GM21447 (cell line): Measurements from ENCODE around the gene GRIK5.
"Not testable (repeated sequence)": the region's sequence is repeated elsewhere in the genome, so short reads cannot be mapped to it uniquely, and the experiment has no call there.

ENCODE experiments used
- ATAC-seq: cut with Tn5 transposase; IDR thresholded peaks from one replicate; pipeline ENCODE4 v1.9.1; 2021; ENCODE audit not compliant: unreplicated experiment

GRIK5 gene

DNA sequence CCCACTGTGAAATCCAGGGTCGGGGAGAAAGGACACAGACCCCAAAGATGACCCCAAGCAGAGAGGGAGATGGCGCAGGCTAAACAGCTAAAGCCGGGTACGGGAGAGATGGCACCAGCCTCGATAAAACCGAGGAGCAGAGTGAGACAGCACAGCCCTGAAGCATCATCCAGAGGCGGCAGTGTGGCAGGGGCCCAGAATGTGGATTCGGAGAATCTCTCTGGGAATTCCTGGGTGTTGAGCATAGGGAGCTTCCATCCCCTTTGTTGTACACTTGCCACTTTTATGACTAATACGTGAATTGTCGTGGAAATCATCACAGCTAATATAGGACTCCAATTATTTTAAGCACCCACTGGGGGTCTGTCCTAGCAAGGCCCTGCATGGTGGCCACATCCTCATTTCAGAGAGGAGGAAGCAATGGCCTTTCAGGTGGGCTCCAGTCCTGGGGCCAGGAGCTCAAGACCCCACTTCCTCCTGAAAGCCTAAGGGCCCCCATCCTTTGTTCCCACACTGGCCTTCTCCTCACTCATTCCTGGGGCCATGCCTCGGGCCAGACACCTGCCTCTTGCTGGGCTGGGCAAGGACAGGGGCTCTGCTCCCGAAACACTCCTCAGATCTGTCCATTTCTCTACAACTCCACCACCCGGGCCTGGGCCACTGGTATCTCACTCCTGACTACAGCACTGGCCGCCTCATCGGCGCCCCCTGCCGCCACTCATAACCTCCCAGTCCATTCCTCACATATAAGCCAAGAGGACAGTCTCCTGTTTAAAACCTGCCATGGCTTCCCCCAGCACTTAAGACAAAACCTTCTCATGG, 46.7 kb downstream of the GRIK5 start:
- ATAC-seq, result no peak

DNA sequence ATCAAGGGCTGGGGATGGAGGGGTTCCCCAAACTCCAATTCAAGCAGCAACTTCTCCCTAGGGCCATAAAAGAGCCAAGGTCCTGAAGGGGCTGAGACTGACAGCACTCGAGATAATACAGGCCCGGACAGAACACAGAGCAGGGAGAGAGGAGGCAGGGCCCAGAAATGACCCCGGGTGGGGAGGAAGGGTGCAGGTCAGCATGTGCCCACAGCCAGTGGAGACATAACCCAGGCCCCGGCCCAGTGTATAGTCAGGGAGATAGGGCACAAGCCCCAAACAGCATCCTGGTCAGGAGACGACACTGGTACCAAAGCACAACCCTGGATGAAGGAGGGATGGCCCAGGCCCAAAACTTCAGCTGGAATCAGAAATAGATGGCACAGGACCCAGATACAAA, 47.4 kb downstream of the GRIK5 start:
- ATAC-seq, result no peak

DNA sequence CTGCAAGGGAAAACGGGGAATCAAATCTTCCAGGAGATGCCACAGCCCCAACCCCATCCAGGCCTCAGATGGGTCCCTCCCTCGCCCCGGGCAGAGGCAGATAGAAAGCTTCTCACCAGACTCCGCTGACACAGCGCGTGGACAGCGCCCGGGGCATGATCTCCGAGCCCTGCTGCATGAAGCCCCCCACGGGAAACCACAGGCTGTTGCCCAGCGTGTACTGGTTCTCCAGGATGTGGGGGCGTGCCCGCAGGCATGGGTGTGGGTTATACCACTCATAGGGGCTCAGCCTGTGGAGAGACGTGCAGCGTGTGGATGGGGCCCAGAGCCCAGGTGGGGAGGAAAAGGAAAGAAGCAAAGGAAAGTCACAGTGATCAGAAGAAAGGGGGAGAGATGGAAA, 48.8 kb downstream of the GRIK5 start:
- ATAC-seq, result no peak

DNA sequence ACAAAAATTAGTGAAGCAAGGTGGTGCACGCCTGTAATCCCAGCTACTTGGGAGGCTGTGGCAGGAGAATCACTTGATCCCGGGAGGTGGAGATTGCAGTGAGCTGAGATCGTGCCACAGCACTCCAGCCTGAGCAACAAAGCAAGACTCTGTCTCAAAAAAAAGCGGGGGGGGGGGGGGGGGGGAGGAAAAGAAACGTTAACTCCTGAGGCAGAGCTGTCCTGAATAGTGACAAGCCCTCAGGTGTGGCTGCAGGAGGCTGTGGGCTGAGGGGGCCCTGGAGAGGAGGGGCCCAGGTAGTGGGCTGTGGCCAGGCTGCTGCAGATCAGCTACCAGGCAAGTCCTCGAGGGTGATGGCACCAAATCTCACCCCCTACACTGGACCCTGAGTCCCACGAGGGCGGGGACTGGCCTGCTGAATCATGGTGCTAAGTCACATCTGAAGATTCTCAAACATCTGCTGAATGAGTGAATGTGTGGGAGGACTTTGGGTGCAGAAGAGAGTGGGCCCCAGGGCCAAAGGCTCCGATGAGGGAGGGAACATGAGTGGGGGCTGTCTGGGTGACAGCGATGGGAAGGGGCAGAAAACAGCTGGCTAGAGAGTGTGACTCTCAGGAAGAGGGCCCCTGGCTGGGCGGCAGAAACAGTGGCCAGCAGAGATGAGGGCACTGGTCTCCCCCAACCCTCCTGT, 51.4 kb downstream of the GRIK5 start:
- ATAC-seq, result no peak

DNA sequence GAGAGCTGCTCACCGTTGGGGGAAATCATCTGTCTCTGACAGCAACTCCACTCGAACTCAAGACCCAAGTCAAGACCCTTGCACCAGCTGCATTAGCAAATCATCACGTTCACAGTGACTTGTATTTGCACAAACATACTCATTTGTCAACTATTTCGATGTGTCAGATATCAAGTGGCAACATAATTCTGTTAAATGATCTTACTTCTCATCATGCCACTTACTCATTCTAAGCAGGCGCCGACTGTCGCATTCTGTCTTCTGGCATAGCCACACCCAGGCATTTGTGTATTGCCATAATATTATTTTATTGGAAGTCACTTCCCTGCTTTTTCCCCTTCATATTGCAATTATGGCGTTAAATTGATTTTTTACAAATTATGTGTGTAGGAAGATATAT, 53.0 kb downstream of the GRIK5 start:
- ATAC-seq, result no peak

DNA sequence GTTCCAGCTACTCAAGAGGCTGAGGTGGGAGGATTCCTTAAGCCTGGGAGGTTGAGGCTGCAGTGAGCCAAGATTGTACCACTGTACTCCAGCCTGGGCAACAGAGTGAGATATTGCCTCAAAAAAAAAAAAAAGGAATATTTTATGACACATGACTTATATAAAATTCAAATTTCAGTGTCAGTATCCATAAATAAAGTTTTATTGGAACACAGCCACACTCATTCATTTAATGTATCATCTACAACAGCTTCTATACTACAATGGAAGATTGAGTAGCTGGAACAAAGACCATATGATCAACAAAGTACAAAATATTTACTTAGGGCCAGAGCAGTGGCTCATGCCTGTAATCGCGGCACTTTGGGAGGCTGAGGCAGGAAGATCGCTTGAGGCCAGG, 57.3 kb downstream of the GRIK5 start:
- ATAC-seq, result not testable (repeated sequence)

DNA sequence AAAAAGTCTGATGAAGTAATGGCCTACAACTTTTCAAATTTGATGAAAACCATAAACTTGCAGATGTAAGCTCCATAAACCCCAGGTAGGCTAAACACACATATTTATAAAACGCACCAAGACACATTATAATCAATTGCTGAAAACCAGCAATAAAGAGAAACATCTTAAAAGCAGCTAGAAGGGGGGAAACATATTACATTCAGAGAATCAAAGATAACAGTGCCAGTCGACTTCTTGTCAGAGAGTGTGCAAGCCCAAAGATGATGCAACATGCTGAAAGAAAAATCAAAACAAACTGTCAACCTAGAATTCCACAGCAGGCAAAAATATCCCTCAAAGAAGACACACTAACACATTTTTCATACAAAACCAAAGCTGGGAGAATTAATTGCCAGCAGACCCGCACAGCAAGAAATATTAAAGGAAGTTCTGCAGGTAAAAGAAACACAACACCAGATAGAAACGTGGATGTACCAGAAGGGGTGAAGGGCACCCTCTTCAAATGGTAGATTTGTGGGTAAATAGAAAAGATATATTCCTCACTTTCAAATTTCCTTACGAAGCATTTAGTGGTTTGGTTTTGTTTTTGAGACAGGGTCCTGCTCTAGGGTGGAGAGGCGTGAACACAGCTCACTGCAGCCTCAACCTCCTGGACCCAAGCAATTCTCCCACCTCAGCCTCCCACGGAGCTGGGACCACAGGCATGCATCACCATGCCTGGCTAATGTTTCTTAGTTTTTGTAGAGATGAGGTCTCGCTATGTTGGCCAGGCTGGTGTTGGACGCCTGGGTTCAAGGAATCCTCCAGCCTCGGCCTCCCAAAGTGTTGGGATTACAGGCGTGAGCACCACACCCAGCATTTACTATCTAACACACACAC, 59.5 kb downstream of the GRIK5 start:
- no peak for ATAC-seq

DNA sequence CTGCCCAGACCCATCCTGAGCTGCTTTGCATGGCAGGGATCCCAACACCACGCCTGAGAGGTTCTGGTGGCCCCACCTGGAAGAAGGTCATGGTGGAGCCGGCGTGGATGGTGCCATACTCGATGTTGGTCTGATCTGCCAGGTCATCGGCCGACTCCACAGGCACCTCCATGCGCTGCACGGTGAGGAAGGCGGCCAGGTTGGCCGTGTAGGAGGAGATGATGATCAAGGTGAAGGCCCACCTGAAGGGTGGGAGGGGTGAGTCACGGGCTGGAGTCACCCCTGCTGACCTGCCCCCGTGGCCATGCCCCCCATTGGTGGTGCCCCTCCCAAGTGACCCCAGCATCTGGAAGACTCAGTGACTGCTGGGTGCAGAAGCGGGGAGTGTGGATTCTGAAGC, 63.4 kb downstream of the GRIK5 start:
- no peak for ATAC-seq

DNA sequence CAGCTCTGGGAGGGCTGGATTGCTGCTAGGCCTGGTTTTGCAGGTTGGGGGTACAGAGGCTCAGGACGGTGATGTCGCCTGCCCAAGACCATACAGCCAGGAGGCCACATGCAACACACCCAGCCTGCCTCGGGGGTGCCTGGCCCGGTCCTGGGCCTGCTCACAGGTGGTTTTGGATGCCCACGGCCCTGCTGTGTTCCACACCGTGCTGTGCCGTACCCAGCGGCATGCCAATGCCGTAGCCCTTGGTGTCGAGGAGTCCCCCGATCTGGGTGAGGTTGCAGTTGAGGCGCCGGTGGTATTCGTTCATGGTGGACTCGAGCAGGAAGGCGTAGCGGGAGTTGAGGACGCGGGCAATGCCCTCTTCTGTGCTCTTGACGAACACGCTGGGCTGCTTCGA, 64.5 kb downstream of the GRIK5 start:
- ATAC-seq, result no peak

DNA sequence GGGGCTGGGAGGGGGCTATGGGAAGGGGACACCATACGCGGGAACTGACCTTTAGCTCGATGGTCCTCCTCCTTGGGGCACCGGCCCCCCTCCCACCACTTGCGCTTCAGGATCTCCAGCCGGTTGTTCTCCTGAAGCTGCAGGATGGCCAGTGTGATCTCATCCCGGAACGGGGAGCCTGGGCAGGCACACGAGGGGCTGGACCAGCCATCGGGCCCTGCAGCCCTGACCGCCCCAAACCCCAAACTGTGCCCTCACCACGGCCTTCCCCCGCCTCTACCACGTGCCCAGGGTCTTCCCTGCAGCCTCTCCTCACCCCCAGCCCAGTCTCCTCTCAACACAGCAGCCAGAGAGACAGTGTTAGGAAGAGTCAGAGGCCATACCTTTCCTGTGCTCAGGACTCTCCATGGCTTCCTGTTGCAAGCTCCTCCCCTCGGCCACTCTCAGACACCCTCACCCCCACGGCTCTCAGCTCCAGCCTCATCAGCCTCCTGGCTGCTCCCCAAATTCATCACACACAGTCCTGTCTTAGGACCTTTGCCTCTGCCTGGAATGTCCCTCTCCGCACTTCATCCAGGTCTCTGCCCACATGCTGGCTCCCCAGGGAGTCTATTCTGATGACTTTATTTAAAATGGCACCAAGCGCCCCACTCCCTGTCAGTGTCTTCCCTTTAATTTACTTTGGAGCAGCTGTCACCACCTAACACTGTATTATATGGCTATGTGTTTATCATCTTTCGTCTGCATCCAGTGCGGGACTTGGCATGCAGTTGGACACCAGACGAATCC, 66.3 kb downstream of the GRIK5 start:
- no peak for ATAC-seq

DNA sequence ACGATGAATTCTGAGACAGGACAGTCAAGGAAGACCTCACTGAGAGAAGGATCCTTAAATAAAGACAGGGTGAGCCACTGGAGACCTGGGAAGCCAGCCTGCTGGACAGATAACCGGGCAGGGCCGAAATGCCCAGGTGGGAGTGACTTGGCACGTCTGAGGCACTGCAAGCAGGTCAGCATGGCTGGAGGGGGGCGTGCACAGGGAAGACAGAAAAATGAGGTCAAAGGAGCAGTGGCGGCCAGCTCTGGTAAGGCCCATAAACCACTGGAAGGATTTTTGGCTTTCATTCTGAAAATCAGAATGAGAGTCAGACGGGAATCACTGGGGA, 70.2 kb downstream of the GRIK5 start:
- ATAC-seq, result no peak

DNA sequence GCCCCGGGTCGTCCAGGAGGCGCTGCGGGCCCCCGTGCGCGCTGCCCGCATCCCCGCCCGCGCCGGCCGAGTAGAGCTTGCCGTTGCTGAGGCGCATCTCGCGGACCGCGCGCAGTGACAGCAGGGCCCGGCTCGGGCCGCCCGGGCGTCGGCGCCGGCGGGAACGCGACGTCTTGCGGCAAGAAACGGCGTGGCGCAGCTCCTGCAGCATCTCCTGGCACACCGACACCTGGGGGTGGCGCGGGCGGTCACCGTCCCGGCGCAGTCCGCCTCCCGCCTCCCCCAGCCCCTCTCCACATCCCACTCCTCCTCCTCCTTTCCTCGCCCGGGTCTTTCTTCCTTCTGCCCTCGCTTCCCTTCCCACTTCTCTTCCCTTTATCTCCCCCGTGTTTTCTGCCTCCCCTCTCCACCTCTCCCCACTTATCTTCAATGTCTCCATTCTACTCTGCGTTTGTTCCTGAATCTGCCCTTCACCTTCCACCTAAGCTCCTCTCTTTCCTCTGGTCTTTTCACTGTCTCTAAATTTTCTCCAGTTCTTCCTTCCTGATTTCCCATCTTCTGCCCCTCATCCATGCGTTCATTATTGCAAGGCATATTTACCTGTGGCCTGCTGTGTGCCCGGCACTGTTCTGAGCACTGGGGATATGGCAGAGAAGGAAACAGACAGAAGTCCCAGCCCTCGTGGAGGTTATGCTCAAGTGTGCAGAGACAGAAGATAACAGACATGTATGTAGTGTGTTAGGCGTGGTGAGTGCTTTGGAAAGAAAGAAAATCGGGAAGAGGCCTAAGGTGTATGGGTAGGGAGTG, 70.7 kb downstream of the GRIK5 start:
- no peak for ATAC-seq

DNA sequence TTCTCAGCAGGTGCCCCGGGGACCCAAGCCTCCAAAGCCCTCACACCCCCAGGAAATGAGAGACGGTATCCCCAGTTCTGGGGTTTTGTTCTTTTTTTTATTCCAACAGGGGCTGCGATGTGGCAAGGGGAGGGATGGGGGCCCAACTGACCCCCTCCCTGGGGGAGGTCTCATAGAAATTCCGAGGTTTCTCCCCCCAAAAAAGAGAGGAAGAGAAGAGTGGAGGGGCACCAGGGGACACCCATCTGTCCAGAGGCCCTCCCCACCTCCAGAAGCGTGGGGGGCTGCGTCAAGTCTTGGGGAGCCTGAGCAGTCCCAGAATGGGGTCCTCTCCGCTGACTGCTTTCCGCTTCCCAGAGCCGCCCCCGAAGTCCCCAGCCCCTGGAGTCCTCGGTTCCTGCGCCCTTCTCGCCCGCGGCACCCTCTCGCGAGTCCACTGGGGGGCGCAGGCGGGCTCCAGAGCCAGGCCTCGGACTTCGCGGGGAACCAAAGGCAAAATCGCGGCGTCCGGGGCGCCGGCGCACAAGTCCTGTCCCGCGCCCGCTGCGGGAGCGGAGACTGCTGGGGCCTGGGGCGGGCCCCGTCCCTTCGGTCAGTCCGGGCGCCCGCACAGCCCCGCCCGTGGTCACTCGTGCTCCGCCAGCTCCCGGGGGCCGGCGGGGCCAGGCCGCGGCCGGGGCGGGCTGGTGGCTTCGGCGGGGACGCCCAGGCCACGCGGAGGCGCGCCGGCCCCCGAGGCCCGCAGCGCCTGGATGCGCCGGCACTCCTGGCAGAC, 71.6 kb downstream of the GRIK5 start:
- no peak for ATAC-seq

DNA sequence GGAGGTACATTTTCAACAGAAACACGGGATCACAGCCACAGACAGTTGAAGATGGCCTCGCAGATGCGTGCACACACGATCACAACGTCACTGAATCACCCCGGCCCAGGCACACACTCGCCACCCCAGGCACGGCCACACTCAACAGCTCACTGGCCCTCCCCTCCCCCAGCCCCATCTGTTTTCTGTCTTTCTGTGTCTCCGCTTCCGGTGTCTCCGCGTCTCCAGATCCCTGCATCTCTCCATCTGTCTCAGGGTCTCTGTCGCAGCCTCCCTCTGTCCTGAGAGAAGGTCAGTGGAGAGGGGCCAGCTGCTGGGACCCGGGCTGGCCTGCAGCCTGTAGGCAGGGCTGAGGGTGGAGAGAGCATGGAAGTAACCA, 72.2 kb downstream of the GRIK5 start:
- no peak for ATAC-seq

DNA sequence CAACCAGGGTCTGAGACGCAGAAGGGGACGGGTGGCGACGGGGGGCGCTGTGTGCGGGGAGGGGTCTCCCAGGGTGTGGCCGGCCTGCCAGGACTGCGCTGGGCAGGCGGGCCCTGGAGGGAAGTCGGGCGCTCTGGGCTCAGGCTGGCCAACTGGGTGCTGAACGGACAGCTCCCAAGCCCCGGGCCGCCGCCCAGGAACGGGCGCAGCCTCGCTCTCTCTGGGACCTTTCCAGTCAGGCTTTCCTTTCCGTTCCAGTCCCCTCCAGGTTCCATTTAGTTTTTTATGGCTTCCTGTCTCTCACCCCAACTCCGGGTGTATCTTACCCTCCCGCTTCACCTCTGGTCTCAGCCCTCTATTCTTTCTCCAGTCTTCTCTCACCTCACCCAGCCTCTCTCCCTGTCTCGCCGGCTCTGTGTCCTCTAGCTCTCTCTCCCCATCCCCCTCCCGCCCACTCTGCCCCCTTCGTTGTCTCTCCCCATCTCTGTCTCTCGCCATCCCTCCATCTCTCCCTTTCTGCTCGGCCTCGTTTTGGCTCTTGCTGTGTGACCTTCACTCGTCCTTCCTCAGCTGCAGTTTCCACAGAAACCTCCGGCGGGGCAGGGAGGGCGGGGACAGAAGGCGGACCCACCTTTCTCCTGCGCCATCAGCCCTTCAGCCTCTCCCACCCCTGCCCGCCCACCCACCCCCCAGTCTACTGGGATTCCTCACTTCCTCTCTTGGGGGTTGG, 72.7 kb downstream of the GRIK5 start:
- ATAC-seq, result no peak

DNA sequence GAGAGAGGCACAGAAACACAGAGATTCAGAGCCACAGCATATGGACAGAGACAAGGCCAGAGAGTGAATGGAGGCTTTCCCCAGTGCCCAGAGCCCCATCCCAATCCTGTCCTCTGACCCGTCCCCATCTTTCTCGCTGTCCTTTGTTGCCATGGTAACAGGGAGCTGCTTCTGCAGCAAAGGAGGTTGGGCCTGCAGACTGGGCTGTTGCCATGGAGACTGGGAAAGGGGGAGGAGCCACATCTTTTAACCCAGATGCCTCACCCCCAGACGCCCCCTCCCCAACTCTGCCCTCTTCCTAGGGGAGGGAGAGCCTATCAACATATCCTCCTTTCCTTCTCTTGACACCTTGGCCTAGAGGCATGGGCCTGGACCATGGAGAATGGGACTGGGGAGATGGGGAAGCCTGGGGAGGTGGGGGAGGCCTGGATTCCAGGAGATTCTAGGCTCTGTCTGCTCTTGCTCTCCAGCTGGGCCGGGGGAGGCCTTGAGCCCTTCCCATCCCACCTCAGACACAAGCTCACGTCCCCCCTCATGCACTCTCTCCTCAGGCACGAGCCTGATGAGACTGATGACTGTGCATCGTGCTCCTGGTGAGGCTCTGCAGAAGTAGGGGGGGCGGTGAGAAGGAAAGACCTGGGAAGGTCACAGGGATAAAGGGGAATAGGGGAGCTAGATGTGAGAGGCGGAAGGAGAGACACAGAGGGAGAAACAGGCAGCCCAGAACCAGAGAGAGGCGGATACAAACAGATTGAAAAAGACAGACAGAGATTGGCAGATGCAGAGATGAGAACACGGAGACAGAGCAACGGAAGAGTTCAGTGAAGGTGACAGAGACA, 73.8 kb downstream of the GRIK5 start:
- ATAC-seq, result no peak

DNA sequence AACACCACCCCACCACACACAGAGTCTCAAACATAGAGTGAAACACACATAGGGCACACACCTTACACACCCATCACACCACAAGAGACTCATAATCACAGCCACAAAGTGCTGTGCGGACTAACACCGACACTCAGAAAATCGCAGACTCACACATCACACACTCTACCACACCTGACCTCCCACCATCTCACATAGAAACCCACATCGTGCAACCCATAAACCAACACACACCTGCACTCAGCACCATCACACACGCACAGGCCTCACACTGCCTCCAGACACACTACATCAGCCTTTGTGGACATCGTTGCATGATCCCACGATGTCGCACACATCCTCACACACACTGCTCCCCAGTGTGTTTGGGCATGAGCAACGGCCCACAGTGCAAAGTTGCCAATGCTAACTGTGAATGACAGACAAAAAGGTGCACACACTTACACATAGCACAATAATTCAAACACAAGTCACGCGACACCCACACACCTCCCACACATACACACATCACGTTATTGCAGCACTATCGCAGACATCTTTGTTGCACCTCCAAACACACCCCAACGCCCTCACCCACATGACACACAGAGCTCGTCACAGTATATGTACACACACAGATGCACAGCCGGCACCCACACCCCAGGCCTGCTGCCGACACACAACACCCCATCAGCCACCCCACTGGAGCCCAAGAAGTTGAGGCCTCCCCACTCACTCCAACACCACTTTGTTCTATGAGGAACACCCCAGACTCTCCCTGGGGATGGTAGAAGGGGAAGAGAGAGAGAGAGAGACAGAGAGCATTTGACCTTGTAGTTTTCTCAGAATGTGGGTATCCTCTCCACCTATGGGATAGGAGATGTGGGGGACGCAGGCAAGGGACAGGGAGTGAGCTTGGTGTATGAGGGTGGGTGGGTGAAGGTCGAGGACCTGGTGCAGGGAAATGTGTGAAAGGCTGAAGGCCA, 74.7 kb downstream of the GRIK5 start:
- ATAC-seq, result no peak
